Measurements from ENCODE around the gene PARD3B.

DNA sequence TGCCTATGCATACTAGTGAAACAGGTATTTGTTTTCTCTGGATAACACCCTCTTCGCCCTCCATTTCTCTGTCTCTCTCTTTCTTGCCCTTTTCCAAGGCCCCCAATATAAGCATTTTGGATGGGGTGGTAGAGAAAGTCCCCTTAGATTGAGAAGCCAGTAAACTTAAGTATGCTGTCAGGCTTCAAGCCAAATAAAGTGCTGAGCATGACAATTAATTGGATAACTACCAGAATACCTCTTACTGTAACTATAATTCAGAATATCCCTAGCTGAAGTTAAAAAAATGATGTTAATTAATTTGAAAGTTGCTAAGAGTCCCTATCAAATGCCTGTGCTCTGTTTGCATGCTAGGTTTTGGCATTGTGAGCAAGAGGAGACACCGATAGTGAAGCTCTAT, 324.8 kb downstream of the PARD3B start:
- TF ChIP-seq POLR2A (IDR thresholded peaks at IDR 0.05) (no peak), CTCF (IDR thresholded peaks at IDR 0.05) (no peak), EP300 (IDR thresholded peaks at IDR 0.05; ENCODE audit: low read depth) (no peak)

All from transverse colon (tissue), 3 donors.